Caki2 (cell line): Measurements from ENCODE around the gene ARF6. TPM values are rescaled to one million over a fixed set of nuclear protein-coding genes. Genes with fewer than 3 reads are reported as not detected.
"Not testable (repeated sequence)": the region's sequence is repeated elsewhere in the genome, so short reads cannot be mapped to it uniquely, and the experiment has no call there.

Experiments used
- DNase-seq: peaks from one replicate; pipeline ENCODE4 v3.0.0-alpha.2; 2015; ENCODE audit warnings: low read depth
- in situ Hi-C: cut with HindIII; loops from 2 replicates; pipeline ENCODE4 v1.10.0; 2016; ENCODE audit warnings: low sequenced_read_pairs, low pct_unique_long_range_greater_than_20kb, mixed read lengths
- total RNA-seq: library from RNA; depleted of rRNA; stranded (reverse); fragments of >200 nt; shearing (Covaris generic); gene quantifications from 2 replicates; pipeline ENCODE4 v1.2.3, GENCODE V29; 2014; ENCODE audit warnings: low replicate concordance

ARF6 gene
- total RNA-seq, 1 experiment from 2014 or later, result 51.7 TPM

- in situ Hi-C loops, result no loop called here
Observed at GRCh38 chr14:49928015-49928414, 35.1 kb downstream of the ARF6 start.

GRCh38 chr14:49930720-49931119 lies 37.8 kb downstream of the ARF6 start:
- DNase-seq, result no peak
- in situ Hi-C loops, result no loop called here

More at GRCh38 chr14:49928015-49928414, 35.1 kb downstream of the ARF6 start:
- no peak for DNase-seq

- no peak for DNase-seq
- in situ Hi-C loops, result no loop called here
Observed at GRCh38 chr14:49931523-49931922, 38.6 kb downstream of the ARF6 start.

- DNase-seq, result no peak
- in situ Hi-C loops, result no loop called here
Observed at GRCh38 chr14:49933128-49933527, 40.2 kb downstream of the ARF6 start.

DNA sequence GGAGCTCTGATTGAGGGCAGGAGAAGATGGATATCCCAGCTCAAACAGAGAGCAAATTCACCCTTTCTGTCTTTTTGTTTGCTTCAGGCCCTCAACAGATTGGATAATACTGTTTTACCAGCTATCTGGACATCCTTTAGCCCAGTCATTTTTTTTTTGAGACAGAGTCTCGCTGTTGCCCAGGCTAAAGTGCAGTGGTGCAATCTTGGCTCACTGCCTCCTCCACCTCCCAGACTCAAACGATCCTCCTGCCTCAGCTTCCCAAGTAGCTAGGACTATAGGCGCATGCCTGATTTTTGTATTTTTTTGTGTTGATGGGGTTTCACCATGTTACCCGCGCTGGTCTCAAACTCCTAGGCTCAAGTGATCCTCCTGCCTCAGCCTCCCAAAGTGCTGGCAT lies 40.8 kb downstream of the ARF6 start:
- in situ Hi-C loops, result no loop called here
- DNase-seq, result no peak

DNA sequence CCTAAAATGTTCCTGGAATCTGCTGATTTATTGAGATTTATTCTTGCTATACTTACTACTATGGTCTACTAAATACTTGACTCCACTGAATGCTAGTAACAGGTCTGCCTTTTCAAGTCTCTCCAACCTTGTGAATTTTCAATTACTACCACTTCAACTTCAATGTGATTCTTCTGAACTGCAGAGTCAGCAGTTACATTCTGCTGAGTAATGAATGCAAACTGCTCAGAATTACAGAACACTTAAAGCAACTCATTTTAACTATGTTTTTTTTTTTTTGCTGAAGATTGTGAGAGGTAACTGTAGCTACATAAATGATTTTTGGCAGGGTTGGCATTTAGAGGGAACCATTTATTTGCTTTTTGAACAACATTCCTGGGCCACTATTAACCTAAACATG lies 41.8 kb downstream of the ARF6 start:
- in situ Hi-C loops, result no loop called here

GRCh38 chr14:49935526-49935925 lies 42.6 kb downstream of the ARF6 start:
- DNase-seq, result no peak
- in situ Hi-C loops, result no loop called here

More for the DNA sequence above, 41.8 kb downstream of the ARF6 start:
- no peak for DNase-seq

- in situ Hi-C loops, DNase-seq: not testable (repeated sequence)
Observed at GRCh38 chr14:49936246-49936645, 43.4 kb downstream of the ARF6 start.

GRCh38 chr14:49936882-49937281 lies 44.0 kb downstream of the ARF6 start:
- DNase-seq, in situ Hi-C loops: not testable (repeated sequence)

GRCh38 chr14:49939215-49939614 lies 46.3 kb downstream of the ARF6 start:
- in situ Hi-C loops, DNase-seq: not testable (repeated sequence)

- DNase-seq, result no peak
- in situ Hi-C loops, result no loop called here
Observed at GRCh38 chr14:49939884-49940510, 47.1 kb downstream of the ARF6 start.

GRCh38 chr14:49940808-49941421 lies 48.0 kb downstream of the ARF6 start:
- DNase-seq, result no peak
- in situ Hi-C loops, result no loop called here

DNA sequence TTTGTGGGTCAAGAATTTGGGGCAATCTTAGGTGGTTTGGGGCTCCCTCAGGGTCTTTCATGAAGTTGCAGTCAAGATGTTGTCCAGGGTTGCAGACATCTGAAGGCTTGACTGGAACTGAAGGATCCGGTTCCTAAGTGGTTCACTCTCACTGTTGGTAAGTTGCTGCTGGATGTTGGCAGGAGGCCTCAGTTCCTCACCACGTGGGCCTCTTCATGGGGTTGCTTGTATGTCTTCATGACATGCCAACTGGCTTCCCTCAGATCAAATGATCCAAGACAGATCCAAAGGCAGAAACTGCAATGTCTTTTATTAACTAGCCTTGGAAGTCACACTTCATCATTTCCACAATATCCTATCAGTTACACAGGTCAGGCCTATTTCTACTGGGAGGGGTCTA lies 49.2 kb downstream of the ARF6 start:
- DNase-seq, result no peak
- in situ Hi-C loops, result no loop called here

GRCh38 chr14:49944501-49944900 lies 51.6 kb downstream of the ARF6 start:
- in situ Hi-C loops, result no loop called here

DNA sequence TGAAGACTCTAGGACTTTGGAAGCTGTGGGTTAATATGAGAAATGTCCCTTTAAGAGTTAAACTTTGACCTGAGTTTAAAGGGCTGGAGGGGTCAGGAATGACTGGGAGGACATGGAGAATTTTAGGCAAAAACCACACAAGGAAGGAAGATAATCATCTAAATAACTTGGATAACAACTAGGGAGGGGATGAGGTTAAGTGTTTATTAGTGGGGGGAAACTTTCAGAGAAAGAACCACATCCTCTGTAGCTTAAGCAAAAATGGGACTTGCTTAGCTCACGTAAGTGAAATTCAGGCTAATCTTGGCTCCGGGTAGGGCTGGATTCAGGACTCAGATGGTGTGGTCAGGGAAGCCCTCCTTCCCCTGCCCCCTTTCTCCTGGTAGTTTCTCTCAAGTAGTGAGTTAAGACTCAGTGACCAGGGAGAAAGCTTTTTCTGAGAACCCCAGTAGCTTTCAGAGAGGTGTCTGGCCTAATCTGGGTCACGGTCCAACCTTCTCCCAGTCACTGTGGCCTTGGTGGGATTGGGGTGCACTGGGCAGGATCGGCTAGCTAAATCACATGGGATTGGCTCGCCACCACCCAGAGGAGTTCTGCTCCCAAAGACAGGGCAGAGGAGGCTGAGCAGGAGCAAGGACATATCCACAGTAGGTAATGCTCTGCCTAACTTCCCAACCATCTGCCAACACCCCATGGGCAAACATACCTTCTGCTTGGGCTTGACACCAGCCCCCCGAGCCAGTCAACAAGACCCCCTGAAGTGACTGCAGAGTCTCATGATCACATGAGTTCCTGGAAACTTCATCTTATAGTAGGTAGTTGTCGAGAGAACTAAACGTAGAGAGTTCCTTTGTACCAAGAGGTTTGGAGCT lies 52.8 kb downstream of the ARF6 start:
- no peak for DNase-seq

More at GRCh38 chr14:49944501-49944900, 51.6 kb downstream of the ARF6 start:
- no peak for DNase-seq

More for the DNA sequence above, 52.8 kb downstream of the ARF6 start:
- in situ Hi-C loops, result no loop called here
